Heart left ventricle (tissue), 13 donors: Measurements from ENCODE around the gene UBXN7.

Experiments used
- POLR2A ChIP-seq, 2 donors: fragments of 450-650 bp; IDR thresholded peaks; one replicate each; pipeline ENCODE4 v1.6.1; 2017; ENCODE audit warnings: antibody characterized with exemption in 2 of 2, mild to moderate bottlenecking in 2 of 2, moderate library complexity in 2 of 2
- TF ChIP-seq, protein P1 (sequence below), 12 donors: fragments of 200-600 bp; sonication (generic) in 4 of 12; IDR thresholded peaks; one replicate each; pipeline versions ENCODE4 v1.5.0 to v1.8.0; 2018 to 2022; ENCODE audit warnings: antibody characterized with exemption in 12 of 12, mild to moderate bottlenecking in 5 of 12
- donor health status: ischemic (EF 13 %, LVEDD 7.1; RV severe dilation, severe dysfunction).
- donor health status: DM: no; HTN: yes; CAD: no.
- donor health status: DM: no; HTN: no; CAD: no.
- donor health status: ischemic (EF 25% LVEDD 6.9; RV normal size, moderate dysfunction).
- donor health status: ischemic (EF 25% LVEDD 5.7; RV mildly dilated, moderate dysfunction).
- donor health status: ischemic (EF 35%, LVEDD 5.7; RV mildly dilated, moderate dysfunction).
- donor health status: nonischemic (EF 11% LVEDD 7.7; RV severe dilation, severe dysfunction).
- donor health status: DM: yes; HTN: yes; CAD: no.
- donor health status: PGD.
- donor health status: ischemic (EF 29% LVEDD 5.4; RV normal size, mild dysfunction).
- donor health status: nonischemic (EF 23%, LVEDD 6.1; RV moderate dilation, normal function).

- TF ChIP-seq, protein P1, sequence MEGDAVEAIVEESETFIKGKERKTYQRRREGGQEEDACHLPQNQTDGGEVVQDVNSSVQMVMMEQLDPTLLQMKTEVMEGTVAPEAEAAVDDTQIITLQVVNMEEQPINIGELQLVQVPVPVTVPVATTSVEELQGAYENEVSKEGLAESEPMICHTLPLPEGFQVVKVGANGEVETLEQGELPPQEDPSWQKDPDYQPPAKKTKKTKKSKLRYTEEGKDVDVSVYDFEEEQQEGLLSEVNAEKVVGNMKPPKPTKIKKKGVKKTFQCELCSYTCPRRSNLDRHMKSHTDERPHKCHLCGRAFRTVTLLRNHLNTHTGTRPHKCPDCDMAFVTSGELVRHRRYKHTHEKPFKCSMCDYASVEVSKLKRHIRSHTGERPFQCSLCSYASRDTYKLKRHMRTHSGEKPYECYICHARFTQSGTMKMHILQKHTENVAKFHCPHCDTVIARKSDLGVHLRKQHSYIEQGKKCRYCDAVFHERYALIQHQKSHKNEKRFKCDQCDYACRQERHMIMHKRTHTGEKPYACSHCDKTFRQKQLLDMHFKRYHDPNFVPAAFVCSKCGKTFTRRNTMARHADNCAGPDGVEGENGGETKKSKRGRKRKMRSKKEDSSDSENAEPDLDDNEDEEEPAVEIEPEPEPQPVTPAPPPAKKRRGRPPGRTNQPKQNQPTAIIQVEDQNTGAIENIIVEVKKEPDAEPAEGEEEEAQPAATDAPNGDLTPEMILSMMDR (IDR thresholded peaks at IDR 0.05): no peak
- no peak for TF ChIP-seq POLR2A (IDR thresholded peaks at IDR 0.05)
These were observed 91.8 kb downstream of the UBXN7 start for GRCh38 chr3:196340466-196340865.
